Mesothelial cell of epicardium (in vitro differentiated cells): ENCODE measurements around the gene SPAG4. TPM values are rescaled to one million over a fixed set of nuclear protein-coding genes. Genes with fewer than 3 reads are reported as not detected.

Experiments used
- DNase-seq, 2 experiments: peaks; one replicate each; pipeline ENCODE4 v3.0.0; 2021; ENCODE audit warnings: low spot score in 2 of 2; ENCODE audit not compliant: unreplicated experiment in 2 of 2
- H3K27ac Mint-ChIP-seq: 2 replicates; pipeline ENCODE4 v1.8.0; 2021; ENCODE audit warnings: mixed read lengths
- H3K27me3 Mint-ChIP-seq: 2 replicates; pipeline ENCODE4 v1.8.0; 2021; ENCODE audit warnings: low read depth, mixed read lengths
- H3K36me3 Mint-ChIP-seq: 2 replicates; pipeline ENCODE4 v1.8.0; 2021; ENCODE audit warnings: mixed read lengths
- H3K4me1 Mint-ChIP-seq: 2 replicates; pipeline ENCODE4 v1.8.0; 2021; ENCODE audit warnings: mixed read lengths
- H3K4me3 Mint-ChIP-seq: 2 replicates; pipeline ENCODE4 v1.8.0; 2021; ENCODE audit warnings: mild to moderate bottlenecking, moderate library complexity, mixed read lengths
- H3K9me3 Mint-ChIP-seq: 2 replicates; pipeline ENCODE4 v1.8.0; 2021; ENCODE audit warnings: mixed read lengths
- total RNA-seq: library from RNA; stranded (reverse); gene quantifications from 3 replicates; pipeline ENCODE4 v1.2.1, GENCODE V29; 2021
- TF ChIP-seq, protein P1 (sequence below): fragments of 200-600 bp; sonication (generic); IDR thresholded peaks from one replicate; pipeline ENCODE4 v1.5.0; 2021; ENCODE audit warnings: antibody characterized with exemption; ENCODE audit not compliant: unreplicated experiment

The SPAG4 gene
- total RNA-seq, 1 donor from 2014 or later: 4.0 TPM

DNA sequence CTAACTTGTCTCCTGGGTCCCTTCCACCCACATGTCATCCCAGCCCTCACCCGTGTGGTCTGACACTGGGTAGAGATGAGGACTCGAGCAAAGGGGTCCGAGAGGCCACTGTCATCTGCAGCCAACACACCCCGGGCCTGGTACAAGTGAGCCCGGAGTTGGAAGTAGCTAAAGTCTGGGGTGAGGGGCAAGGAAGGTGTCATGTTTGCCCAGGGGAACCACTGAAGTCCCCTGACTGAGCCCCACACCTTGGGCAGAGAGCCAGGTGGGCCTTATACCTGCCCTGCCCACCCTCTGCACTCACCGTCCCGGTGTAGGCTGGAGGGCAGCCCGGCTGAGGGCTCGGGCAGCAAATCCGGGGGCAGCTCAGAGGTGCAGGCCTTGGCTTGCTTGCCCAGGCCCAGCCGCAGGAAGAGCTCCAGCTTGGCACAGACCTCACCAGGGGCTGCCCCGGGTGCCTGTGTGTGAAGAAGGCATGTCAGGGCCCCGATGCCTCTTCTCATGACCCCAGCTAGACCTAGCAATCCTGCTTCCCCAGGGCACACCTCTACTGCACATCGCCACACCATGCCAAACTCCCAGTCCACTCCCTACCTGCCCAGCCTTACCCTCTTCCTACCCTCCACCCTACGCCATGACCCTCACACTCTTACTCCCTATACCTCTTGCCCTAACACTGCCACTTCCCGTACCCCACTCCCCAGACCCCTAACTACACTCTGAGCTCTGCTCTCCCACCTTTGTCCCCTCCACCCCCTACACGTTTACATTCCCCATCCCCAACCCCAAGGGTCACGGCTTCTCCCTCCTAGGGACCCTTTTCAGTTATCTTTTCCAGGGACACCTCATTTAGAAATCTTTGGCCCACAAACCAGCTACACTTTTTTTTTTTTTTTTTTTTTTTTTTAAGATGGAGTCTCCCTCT, 31.7 kb upstream of the SPAG4 start:
- TF ChIP-seq, protein P1, sequence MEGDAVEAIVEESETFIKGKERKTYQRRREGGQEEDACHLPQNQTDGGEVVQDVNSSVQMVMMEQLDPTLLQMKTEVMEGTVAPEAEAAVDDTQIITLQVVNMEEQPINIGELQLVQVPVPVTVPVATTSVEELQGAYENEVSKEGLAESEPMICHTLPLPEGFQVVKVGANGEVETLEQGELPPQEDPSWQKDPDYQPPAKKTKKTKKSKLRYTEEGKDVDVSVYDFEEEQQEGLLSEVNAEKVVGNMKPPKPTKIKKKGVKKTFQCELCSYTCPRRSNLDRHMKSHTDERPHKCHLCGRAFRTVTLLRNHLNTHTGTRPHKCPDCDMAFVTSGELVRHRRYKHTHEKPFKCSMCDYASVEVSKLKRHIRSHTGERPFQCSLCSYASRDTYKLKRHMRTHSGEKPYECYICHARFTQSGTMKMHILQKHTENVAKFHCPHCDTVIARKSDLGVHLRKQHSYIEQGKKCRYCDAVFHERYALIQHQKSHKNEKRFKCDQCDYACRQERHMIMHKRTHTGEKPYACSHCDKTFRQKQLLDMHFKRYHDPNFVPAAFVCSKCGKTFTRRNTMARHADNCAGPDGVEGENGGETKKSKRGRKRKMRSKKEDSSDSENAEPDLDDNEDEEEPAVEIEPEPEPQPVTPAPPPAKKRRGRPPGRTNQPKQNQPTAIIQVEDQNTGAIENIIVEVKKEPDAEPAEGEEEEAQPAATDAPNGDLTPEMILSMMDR: no peak
- no peak for DNase-seq
- H3K36me3 Mint-ChIP-seq: no peaks in the 10 kb centered on the region
- no peak overlapping the region for H3K27ac Mint-ChIP-seq
- no peaks in the 10 kb centered on the region for H3K27me3 Mint-ChIP-seq
- no peaks in the 10 kb centered on the region for H3K4me1 Mint-ChIP-seq
- H3K9me3 Mint-ChIP-seq: peaks cover 6% of the 10 kb centered on the region
- H3K4me3 Mint-ChIP-seq: no peak overlapping the region

DNA sequence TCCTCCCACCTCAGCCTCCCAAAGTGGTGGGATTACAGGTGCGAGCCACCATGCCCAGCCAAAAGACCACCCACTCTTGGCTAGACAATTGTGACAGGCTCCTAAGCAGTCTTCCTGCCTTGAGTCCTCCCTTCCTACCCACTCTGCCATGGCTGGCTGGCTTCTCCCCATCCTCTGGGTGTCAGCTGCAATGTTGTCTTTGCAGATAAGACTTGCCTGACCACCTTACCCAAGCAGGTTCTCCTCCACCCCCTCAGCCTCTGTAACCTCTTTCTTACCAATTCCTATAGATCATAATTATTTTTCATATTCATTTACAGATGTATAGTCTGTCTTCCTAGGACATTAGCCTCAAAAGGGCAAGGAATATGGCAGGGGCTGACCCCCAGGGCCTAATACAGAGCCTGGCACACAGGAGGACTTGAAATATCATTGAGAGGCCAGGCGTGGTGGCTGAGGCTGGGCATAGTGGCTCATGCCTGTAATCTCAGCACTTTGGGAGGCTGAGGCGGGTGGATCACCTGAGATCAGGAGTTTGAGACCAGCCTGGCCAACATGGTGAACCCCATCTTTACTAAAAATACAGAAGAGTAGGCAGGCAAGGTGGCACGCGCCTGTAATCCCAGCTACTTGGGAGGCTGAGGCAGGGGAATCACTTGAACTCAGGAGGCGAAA, 28.7 kb upstream of the SPAG4 start:
- no peak overlapping the region for H3K4me3 Mint-ChIP-seq
- H3K9me3 Mint-ChIP-seq: no peaks in the 10 kb centered on the region
- TF ChIP-seq, protein P1: no peak
- no peaks in the 10 kb centered on the region for H3K36me3 Mint-ChIP-seq
- H3K27ac Mint-ChIP-seq: no peak overlapping the region
- no peak for DNase-seq
- no peaks in the 10 kb centered on the region for H3K27me3 Mint-ChIP-seq
- H3K4me1 Mint-ChIP-seq: no peaks in the 10 kb centered on the region

DNA sequence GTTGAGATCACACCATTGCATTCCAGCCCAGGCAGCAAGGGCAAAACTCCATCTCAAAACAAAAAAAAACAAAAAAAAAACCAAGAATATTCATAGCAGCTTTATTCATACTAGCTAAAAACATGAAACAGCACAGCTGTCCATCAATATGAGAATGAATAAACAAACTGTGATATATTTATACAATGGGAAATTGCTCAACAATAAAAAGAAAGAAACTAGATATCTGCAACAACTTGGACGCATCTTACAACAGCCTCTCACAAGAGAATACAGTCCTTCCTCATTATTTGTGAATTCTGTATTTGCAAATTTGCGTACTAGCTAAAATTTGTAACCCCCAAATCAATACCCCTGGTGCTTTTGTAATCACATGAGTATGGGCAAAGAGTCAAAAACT, 28.2 kb upstream of the SPAG4 start:
- TF ChIP-seq, protein P1: no peak
- H3K36me3 Mint-ChIP-seq: no peaks in the 10 kb centered on the region
- no peaks in the 10 kb centered on the region for H3K9me3 Mint-ChIP-seq
- H3K4me3 Mint-ChIP-seq: no peak overlapping the region
- no peaks in the 10 kb centered on the region for H3K4me1 Mint-ChIP-seq
- no peak for DNase-seq
- H3K27ac Mint-ChIP-seq: no peak overlapping the region
- H3K27me3 Mint-ChIP-seq: no peaks in the 10 kb centered on the region

DNA sequence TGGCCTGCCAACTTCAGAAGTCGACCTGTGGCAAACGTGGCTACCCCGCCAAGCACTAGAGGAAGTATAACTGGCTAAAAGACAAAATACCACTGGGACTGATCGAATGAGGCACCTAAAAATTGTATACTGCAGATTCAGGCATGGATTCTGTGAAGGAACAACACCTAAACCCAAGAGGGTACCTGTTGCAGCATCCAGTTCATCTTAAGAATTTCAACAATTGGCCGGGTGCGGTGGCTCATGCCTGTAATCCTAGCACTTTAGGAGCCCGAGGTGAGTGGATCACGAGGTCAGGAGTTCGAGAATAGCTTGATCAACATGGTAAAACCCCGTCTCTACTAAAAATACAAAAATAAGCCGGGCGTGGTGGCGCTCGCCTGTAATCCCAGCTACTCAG, 27.2 kb upstream of the SPAG4 start:
- Mint-ChIP-seq H3K4me1 (no peaks in the 10 kb centered on the region), H3K36me3 (no peaks in the 10 kb centered on the region), H3K27me3 (no peaks in the 10 kb centered on the region), H3K27ac (no peak overlapping the region), H3K4me3 (no peak overlapping the region), H3K9me3 (no peaks in the 10 kb centered on the region)
- TF ChIP-seq, protein P1: no peak
- DNase-seq: no peak

DNA sequence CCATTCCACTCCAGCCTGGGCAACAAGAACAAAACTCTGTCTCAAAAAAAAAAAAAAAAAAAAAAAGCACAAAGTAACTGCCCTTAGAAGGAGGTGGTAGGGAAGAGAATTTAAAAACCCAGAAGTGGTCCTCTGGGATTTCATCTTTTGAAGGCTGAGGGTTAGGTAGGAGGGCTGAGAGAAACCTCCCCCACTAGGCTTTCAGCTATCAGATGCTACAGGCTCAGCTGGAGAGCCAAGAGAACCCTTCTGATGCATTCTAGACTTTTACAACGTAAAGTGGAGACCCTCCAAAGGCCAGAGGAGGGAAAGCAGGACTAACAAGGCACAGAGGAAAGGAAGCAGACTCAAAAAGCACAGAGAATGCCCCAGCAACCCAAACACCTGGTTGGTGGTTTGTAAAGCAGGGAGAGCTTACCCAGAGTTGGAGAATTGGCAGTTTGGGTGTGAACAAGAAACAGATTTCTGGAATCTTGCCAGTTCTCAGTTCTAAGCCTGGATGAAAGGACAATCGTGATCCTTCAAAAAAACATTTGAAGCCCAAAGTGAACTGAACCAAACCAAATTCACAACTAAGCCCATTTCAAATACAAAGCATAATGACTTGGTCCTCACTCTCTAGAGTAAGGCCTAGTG, 23.2 kb upstream of the SPAG4 start:
- peaks cover 14% of the 10 kb centered on the region for H3K27me3 Mint-ChIP-seq
- no peak for DNase-seq
- H3K36me3 Mint-ChIP-seq: no peaks in the 10 kb centered on the region
- H3K4me1 Mint-ChIP-seq: no peaks in the 10 kb centered on the region
- no peak overlapping the region for H3K27ac Mint-ChIP-seq
- TF ChIP-seq, protein P1: no peak
- H3K4me3 Mint-ChIP-seq: no peak overlapping the region
- no peaks in the 10 kb centered on the region for H3K9me3 Mint-ChIP-seq
